GM23248 (cell line): Measurements from ENCODE around the gene CD1D.

ENCODE experiments used
- EZH2 ChIP-seq: fragments of 200-600 bp; sonication (generic); IDR thresholded peaks from 2 replicates; pipeline ENCODE4 v1.6.1; 2018; ENCODE audit warnings: antibody characterized with exemption, mild to moderate bottlenecking; ENCODE audit not compliant: insufficient read depth, poor library complexity, severe bottlenecking
- EZH2phosphoT487 ChIP-seq: fragments of 200-600 bp; sonication (generic); IDR thresholded peaks from 2 replicates; pipeline ENCODE4 v1.6.1; 2018; ENCODE audit warnings: antibody characterized with exemption, moderate library complexity, mild to moderate bottlenecking, low read depth; ENCODE audit not compliant: insufficient read depth

DNA sequence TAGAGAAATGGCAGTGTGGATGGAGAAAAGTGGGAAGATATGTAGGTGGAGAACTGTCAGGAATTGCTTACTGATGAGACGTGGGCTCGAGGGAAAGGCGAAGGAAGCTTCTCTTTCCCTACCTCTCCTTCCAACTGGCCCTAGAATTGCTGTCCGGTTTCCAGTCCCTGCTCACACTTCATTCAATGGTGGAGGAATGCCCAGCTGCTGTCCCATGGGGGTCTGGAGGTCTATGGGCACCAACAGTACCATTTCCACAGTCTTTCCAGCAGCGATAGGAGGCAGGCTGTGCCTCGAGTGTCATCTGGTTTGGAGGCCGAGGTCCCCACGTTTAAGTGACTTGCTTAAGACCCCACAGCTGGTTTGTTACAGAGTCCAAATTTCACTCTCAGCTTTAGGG is 31.5 kb upstream of the CD1D start:
- TF ChIP-seq EZH2phosphoT487: no peak
- TF ChIP-seq EZH2: no peak
